NCI-H1694 treated with DMSO at 0.1 percent for 48 hours (cell line): ENCODE results near the gene SMTNL1.
A peak's percentile ranks its signal among the peaks of the same experiment; 100 is the strongest.
"Not testable (repeated sequence)": the region's sequence is repeated elsewhere in the genome, so short reads cannot be mapped to it uniquely, and the experiment has no call there.

Source experiments
- DNase-seq: peaks from one replicate; lab custom pipeline; 2025; lab: John Stamatoyannopoulos, UW

The SMTNL1 gene

DNA sequence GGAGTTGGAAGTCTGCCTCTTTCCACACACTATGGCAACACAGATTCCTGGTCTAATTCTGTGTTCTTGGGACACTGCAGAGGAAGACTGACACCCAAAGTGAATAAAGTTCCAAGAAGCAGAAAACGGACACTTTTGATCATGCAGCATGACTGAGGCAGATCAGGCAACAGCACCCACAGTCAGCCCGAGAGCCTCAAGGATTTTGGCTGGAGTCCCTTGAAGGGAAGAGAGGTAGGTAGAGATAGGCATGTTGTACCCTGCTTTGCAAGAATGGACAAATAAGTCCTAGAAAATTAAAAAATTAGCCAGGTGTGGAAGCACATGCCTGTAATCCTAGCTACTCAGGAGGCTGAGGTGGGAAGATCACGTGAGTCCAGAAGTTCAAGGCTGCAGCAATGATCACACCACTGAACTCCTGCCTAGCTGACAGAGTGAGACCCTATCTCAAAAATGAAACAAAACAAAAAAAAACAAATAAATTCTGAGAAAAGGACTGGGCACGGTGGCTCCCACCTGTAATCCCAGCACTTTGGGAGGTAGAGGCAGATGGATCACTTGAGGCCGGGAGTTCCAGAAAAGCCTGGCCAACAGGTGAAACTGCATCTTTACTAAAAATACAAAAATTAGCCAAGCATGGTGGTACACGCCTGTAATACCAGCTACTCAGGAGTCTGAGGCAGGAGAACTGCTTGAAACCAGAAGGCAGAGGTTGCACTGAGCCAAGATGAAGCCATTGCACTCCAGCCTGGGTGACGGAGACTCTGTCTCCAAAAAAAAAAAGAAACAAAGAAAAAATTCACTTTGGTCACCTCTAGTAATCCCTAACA, 28.8 kb upstream of the SMTNL1 start:
- DNase-seq: no peak

DNA sequence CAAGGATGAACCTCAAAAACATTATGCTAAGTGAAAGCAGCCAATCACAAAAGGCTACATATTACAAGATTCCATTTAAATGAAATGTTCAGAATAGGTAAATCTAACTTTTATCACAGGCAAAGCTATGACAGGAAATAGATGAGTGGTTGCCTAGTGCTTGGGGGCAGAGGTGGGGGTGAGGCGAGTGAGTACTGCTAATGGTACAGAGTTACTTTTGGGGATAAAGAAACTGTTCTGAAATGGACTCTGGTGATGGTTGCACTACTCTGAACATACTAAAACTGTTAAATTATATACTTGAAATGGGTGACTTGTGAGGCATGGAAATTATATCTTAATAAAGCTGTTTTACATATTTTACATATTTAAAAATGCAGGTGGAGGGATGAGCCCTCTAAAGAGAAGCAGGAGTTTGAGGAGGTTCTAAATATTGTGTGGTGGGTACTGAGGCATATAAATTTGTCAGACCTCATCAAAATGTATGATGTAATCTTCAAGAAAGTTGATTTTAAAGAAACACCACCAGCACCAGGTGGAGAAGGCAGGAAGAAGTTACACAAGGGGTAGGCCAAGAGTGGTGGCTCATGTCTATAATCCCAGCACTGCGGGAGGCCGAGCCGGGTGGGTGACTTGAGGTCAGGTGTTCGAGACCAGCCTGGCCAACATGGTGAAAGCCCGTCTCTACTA, 25.5 kb upstream of the SMTNL1 start:
- no peak for DNase-seq

GRCh38 chr11:57512646-57513451, 24.5 kb upstream of the SMTNL1 start:
- DNase-seq: no peak

- DNase-seq: no peak
These were observed 24.0 kb upstream of the SMTNL1 start for GRCh38 chr11:57513452-57513795.

DNA sequence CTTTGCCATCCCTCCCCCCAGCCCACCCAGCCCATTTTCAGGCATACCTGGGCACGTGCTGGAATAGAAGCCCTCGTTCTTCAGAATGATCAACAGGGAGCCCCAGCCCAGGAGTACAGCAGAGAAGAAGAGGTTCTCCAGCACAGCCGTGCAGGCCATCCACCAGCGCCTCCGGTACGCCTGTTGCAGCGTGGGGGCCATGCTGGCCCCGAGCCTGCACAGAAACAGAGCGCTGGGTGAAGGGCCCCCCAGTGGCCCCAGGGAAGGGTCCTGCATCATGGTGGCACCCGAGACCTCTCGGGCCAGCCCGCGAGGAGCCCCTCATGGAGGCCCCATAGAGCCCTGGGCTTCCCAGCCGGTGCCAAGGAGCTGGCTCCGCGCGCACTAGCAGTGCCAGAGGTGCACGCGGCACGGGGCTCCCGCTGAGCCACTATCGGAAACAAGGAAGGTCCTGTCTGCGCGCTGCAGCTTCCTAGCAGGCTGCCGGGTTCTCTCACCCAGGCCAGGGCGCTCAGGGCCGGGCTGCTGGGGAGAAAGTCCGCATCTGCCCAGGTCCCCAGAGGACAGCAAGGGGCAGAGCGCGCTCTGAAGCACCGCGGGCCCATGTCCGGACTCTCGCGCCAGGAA, 23.4 kb upstream of the SMTNL1 start:
- no peak for DNase-seq

- DNase-seq: no peak
These were observed 22.7 kb upstream of the SMTNL1 start for GRCh38 chr11:57514538-57515331.

DNA sequence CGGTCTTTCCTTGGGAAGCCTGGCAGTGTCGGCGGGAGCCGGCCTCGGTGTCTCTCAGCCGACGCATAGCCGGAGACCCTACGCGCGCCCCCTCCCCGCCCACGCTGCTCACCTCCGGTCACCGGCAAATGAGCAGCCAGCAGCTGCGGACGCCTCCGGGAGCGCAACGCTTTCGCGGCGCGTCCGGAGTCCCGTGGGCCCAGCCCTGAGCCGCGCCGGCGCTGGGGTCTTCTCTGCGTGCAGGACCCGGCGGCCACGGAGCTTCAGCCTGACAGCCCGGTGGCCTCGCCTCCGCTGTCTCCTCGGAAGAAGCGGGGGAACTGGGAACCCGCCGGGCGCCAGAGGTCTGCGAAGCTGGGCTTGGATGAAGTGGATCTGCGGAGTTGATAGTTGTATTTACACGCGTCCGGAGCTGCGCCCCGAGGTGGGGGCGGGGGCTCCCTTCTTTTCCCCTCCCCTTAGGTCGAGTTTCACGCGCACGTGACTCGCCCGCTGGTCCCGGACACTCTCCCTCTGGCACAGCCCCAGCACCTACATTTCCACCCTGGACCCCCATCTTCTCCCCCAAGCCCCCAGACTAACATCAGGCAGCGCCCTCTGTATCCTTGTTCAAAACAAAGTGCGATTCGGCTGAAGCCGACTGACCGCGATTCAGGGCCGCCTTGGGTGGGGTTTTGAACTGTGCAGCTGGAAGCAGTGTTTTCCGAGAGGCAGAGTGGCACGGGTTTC, 21.9 kb upstream of the SMTNL1 start, which contains the start of gene SLC43A1:
TSS of gene SLC43A1 (minus strand) at position 371 of the 729 bp plus-strand sequence. CDS start 1,591 bp downstream, outside the sequence.
- DNase-seq: no peak

DNA sequence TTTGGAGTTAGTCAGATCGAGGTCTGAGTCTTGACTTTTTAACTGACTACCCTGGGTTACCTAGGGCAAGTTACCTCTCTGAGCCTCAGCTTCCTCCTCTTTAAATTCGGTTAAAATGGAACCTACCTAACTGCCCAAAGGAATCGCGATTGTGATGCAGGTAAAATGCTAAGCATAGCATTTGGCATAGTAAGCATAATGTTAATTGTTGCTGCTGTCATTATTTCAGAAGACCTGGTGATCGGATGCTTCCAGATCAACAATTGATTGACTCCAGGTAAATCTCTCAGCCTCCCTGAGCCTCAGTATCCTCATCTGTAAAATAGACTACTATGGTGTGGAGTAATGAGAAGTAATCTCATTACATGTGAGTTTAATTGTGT, 21.3 kb upstream of the SMTNL1 start:
- no peak for DNase-seq

DNA sequence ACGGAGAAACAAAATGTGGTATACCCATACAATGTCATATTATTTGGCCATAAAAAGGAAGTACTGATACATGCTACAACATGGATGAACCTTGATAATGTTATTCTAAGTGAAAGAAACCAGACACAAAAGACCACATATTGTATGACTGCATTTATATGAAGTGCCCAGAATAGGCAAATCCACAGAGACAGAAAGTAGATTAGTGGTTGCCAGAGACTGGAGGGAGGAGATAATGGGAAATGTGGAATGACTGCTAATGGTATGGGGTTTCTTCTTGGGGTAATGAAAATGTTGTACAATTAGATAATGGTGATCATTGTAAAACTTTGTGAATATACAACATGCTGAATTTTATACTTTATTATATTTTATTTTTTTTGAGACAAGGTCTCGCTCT, 16.3 kb upstream of the SMTNL1 start:
- no peak for DNase-seq

GRCh38 chr11:57523419-57523818, 14.0 kb upstream of the SMTNL1 start:
- no peak for DNase-seq

DNA sequence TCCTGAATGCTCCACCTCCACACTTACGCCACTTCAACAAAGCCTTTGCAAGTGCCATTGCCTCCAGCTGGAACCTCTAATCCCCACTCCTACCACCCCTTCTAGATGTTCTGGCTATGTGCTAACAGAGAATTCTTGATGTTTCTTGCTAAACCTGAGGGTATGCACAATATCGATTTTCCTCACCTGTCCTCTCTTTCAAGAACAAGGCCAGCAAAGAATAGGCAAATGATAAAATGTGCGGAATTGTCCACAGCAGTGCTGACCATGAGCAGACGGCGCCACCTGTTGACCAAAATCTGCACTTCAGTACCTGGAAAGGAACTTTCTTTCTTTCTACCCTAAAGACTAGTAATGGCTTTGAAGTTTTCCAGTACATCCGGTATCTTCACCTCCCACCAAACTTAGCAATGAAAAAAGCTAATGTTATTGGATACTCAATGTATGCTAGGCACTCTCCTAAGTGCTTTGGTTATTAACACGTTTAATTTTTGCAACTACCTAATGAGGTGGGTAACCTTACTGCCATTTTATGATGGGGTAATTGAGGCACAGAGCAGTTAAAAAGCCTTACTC, 10.3 kb upstream of the SMTNL1 start:
- DNase-seq: no peak

- no peak for DNase-seq
These were observed 8.4 kb upstream of the SMTNL1 start for GRCh38 chr11:57529012-57529411.

DNA sequence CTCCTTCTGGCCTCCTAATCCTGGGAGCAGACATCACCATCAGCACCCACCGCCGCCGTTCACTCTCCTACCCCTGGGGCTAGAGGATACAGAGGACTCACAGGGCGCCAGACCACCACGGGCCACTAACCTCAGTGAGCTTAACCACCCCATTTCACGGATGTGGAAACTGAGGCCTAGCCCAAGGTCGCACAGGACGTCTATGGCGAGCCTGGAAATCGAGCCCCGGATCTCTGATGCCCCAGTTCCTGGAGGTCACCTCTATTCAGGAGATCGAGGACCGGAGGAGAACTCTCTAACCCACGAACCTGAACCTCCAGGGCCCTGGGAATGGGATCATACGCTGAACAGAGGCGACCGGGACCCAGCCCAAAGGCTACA, 7.2 kb upstream of the SMTNL1 start:
- DNase-seq: no peak

GRCh38 chr11:57530596-57531507, 6.5 kb upstream of the SMTNL1 start, which contains the start of gene TIMM10:
TIMM10 (minus strand) TSS chr11:57530754; CDS start chr11:57530189, 565 bp downstream.
- DNase-seq: peak; percentile 96

GRCh38 chr11:57534449-57534848, 2.9 kb upstream of the SMTNL1 start:
- DNase-seq: not testable (repeated sequence)

DNA sequence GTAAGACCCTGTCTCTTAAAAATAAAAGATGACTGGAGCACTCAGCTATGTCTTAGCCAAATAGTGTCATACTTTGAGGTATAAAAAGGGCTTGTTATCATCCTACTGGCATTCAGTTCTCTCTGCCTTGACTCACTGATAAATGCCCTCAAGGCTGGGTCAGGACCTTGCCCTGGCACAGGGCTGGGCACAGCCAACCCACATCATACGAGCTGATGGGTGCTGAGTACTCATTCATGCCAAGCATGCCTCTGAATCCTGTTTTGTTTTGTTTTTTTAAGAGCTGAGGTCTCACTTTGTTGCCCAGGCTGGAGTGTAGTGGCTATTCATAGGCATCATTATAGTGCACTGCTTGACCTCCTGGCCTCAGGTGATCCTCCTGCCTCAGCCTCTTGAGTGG, 1.9 kb downstream of the SMTNL1 start:
- DNase-seq: no peak

DNA sequence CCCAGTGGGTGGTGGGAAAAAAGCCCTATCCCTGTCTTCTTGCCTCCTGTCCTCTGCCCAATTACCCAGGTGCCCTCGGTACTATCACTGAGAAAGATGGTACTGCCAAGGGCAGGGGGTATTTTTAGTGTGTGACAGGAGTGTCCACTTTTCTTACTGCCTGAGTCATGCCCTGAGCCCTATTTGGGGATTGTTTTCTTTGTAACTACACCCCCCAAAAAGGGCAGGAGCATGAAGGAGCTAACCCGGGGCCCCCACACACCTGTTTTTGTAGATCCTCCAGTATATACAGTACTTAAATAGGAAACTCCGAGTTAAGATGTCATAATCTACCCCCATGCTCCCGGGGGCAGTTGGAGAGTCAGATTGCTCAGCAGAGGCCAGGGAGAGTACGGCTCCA, 3.8 kb downstream of the SMTNL1 start:
- no peak for DNase-seq

DNA sequence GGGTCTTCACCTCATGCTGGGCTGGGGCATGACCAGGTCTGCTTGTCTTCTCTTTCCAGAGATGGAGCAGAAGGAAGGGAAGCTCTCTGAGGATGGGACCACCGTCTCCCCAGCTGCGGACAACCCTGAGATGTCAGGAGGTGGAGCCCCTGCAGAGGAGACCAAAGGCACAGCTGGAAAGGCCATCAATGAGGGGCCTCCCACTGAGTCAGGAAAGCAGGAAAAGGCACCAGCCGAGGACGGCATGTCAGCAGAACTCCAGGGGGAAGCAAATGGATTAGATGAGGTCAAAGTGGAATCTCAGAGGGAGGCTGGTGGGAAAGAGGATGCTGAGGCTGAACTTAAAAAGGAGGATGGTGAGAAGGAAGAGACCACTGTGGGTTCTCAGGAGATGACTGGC, 5.2 kb downstream of the SMTNL1 start:
- no peak for DNase-seq

DNA sequence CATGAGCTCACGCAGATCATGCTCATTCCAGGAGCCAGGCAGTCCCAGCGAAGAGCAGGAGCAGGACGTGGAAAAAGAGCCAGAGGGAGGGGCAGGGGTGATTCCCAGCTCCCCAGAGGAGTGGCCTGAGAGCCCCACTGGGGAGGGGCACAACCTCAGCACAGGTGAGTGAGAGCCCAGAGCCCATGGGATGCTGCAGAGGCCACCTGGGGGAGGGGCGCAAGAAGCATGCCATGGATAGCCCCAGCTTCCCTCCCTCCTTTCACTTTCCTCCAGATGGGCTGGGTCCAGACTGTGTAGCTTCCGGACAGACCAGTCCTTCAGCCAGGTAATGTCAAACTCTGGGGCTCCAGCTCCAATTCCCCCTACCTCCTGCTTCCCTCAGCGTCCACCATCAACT, 6.2 kb downstream of the SMTNL1 start:
- no peak for DNase-seq
